Bronchial epithelial cell (primary cell): ENCODE results near the gene ANXA3. TPM values are rescaled to one million over a fixed set of nuclear protein-coding genes. Genes with fewer than 3 reads are reported as not detected.

Experiments used
- DNase-seq: peaks from one replicate; pipeline ENCODE4 v3.0.0-alpha.2; 2010; ENCODE audit warnings: low read depth
- FAIRE-seq: peaks from 2 replicates; lab custom pipeline; 2011; peaks lifted over from hg19 to GRCh38; lab: Jason Lieb, UNC
- H3K27me3 ChIP-seq: 2 replicates; pipeline ENCODE4 v1.5.1; 2011; ENCODE audit warnings: low read length; ENCODE audit not compliant: control insufficient read depth, insufficient read depth
- H3K36me3 ChIP-seq: 2 replicates; pipeline ENCODE4 v1.5.1; 2011; ENCODE audit warnings: low read length; ENCODE audit not compliant: control insufficient read depth, insufficient read depth
- H3K4me3 ChIP-seq: 2 replicates; pipeline ENCODE4 v1.5.1; 2011; ENCODE audit warnings: mild to moderate bottlenecking, low read depth, low read length, control low read depth
- CTCF ChIP-seq: IDR thresholded peaks from 2 replicates; pipeline ENCODE4 v1.5.1; 2011; ENCODE audit warnings: mild to moderate bottlenecking, moderate library complexity, low read length, control low read depth, inconsistent platforms; ENCODE audit not compliant: insufficient read depth, severe bottlenecking
- total RNA-seq: library from RNA; depleted of rRNA; stranded (reverse); fragments of >200 nt; gene quantifications from 2 replicates; pipeline ENCODE4 v1.2.1, GENCODE V29; 2014

ANXA3 gene
- total RNA-seq, 1 donor from 2014 or later = 705 TPM

DNA sequence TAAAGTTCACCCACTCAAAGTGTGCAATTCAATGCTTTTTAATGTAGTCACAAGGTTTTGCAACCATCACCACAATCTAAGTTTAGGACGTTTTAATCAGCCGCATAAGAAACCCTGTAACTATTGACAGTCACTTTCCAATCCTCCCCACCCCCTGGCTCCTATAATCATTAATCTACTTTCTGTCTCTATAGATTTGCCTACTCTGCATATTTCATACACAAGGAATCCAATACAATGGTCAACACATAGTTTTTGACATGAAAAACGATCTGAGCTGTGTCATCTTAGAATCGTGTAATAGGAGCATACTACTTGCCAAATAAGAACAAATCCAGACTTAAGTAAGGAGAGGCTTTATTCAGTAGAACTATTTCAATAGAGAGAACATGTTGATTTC lies 47.6 kb downstream of the ANXA3 start:
- Histone ChIP-seq H3K4me3 (no peak overlapping the region), H3K36me3 (peaks cover 15% of the 10 kb centered on the region), H3K27me3 (no peaks in the 10 kb centered on the region)
- DNase-seq (no peak), FAIRE-seq (no peak)
- no peak for TF ChIP-seq CTCF

DNA sequence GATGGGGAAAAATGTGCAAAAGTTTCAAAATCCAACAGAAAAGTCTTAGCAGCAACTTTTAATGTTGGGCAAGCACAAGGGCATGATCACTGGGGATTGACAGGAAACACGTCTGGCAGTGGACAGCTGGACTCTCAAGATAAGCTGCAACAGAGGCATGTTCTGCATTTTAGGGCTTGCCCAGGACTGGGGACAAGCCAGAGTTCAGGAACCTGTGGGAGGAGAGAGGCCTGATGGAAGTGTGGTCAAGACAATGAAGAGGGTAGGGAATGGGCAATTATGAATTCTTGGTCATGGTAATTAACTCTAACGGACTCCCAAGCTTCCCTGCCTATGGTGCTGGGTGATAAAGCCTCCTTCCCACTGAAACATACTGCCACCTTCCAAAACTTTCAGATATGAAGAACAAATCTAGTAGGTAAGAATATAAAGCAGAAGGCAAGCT lies 48.4 kb downstream of the ANXA3 start:
- Histone ChIP-seq H3K4me3 (no peak overlapping the region), H3K36me3 (peaks cover 12% of the 10 kb centered on the region), H3K27me3 (no peaks in the 10 kb centered on the region)
- DNase-seq (no peak), FAIRE-seq (no peak)
- no peak for TF ChIP-seq CTCF

DNA sequence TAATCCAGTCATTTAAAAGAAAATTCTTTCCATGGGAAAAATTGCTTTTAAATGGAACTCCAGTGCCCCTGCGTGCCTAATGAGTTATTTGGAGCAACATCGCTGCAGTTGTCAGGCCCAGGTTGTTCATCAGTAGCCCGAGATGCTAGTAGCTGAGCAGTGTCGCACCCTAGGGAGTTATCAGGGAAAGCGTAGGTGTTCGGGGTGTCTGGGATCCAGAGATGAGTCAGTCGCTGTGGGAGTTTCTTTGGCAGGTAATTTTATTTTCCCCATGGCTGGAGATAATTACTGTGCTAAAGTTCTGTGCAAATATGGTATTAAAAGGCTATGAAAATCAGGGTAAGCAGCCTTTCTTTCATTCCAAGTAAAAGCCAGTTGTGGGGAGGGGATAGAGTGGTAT lies 49.4 kb downstream of the ANXA3 start:
- Histone ChIP-seq H3K36me3 (peaks cover 12% of the 10 kb centered on the region), H3K27me3 (no peaks in the 10 kb centered on the region), H3K4me3 (no peak overlapping the region)
- TF ChIP-seq CTCF = no peak
- no peak for DNase-seq
- FAIRE-seq = no peak

DNA sequence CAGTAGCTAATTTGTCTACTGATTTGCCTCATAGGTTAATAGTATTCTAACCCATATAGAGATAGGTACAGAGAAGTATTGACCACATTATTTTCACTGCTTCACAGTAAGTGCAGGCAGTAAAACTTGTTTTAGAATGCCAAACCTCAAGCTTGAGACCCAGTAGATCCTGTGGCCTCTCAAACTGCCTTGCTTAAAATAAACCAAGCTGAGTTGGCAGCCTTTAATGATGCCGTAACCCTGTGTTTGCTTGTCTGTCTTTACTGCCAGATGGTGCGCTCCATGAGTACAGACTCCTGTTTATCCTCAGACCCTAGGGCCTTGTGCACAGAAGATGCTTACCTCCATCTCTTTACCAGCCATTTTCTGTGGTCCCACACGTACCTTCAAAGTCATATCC lies 50.8 kb downstream of the ANXA3 start:
- no peak for TF ChIP-seq CTCF
- peaks cover 14% of the 10 kb centered on the region for H3K36me3 ChIP-seq
- no peak overlapping the region for H3K4me3 ChIP-seq
- no peak for DNase-seq
- no peak for FAIRE-seq
- no peaks in the 10 kb centered on the region for H3K27me3 ChIP-seq

DNA sequence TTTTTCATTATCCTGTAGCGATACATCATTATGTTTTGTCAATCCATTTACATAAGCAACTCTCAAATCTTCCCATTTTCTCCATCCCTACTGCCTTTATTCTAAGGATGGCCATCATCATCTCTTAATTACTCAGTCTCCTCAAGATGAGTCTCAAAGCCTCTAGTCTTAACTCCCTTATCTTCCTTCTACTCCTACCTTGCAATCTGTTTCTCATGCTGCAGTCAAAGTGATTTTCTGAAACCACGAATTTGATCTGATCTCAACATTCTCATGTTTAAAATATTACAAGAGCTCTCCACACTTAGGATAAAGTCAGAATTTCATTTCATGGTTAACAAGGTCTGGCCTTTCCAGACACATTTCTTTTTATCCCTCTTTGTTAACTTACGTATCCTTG lies 51.8 kb downstream of the ANXA3 start:
- peaks cover 14% of the 10 kb centered on the region for H3K36me3 ChIP-seq
- H3K27me3 ChIP-seq = no peaks in the 10 kb centered on the region
- no peak for FAIRE-seq
- DNase-seq = no peak
- TF ChIP-seq CTCF = no peak
- no peak overlapping the region for H3K4me3 ChIP-seq

GRCh38 chr4:78604988-78605387 lies 53.4 kb downstream of the ANXA3 start:
- FAIRE-seq = no peak
- no peak overlapping the region for H3K4me3 ChIP-seq
- H3K27me3 ChIP-seq = no peaks in the 10 kb centered on the region
- TF ChIP-seq CTCF = no peak
- DNase-seq = no peak
- peaks cover 10% of the 10 kb centered on the region for H3K36me3 ChIP-seq
